ENCODE measurements around the gene RAB42. TPM values are rescaled to one million over a fixed set of nuclear protein-coding genes. Genes with fewer than 3 reads are reported as not detected.

RAB42 gene
- total and polyA plus RNA-seq, 2 of the 8 experiments (the other 6 are each of a cell fraction or from before 2014, with no cell fraction given): 12.5 to 16.6 TPM

GRCh38 chr1:28545246-28545628 is 46.8 kb upstream of the RAB42 start:
- Histone ChIP-seq H4K8ac (ENCODE audit: extremely low read depth, insufficient read depth, low read length) (no peak overlapping the region), H4K20me1 (replicated peaks in 1 of 2; ENCODE audit: control insufficient read depth in 1 of 2, insufficient read depth in 2 of 2, low read length in 2 of 2) (no peaks in the 10 kb centered on the region), H3K79me1 (ENCODE audit: low read depth, low read length) (no peaks in the 10 kb centered on the region), H3K56ac (replicated peaks; ENCODE audit: insufficient read length, low read depth, low read length) (no peak overlapping the region), H2BK20ac (ENCODE audit: low read length) (no peak overlapping the region), H4K5ac (ENCODE audit: insufficient read length, low read depth, low read length) (no peak overlapping the region), H3K4ac (replicated peaks; ENCODE audit: insufficient read length, low read depth, low read length) (no peak overlapping the region), H3K36me3 (ENCODE audit: control insufficient read depth in 2 of 4, insufficient read depth in 4 of 4, low read length in 3 of 4) (no peaks in the 10 kb centered on the region), H3K18ac (ENCODE audit: extremely low read depth, low read length) (no peak overlapping the region), H3K27me3 (replicated peaks in 1 of 4; ENCODE audit: control insufficient read depth in 3 of 4, extremely low read depth in 1 of 4, insufficient read depth in 3 of 4, low read length in 3 of 4) (no peaks in the 10 kb centered on the region), H3K23ac (ENCODE audit: insufficient read length) (no peak overlapping the region), H2BK120ac (replicated peaks; ENCODE audit: low read depth, low read length) (no peak overlapping the region), H3K14ac (ENCODE audit: insufficient read length) (no peak overlapping the region), H2AK5ac (ENCODE audit: low read depth, low read length) (no peak overlapping the region), H2BK5ac (ENCODE audit: low read depth, low read length) (no peak overlapping the region), H2AFZ (ENCODE audit: low read length) (no peak overlapping the region), H3K23me2 (ENCODE audit: low read depth, low read length) (no peaks in the 10 kb centered on the region), H3K4me1 (replicated peaks in 1 of 4; ENCODE audit: control insufficient read depth in 3 of 4, insufficient read depth in 4 of 4, low read length in 3 of 4) (no peaks in the 10 kb centered on the region), H3K4me3 (ENCODE audit: extremely low read depth in 1 of 4, insufficient read depth in 2 of 4, low read depth in 3 of 4, low read length in 4 of 4) (no peak overlapping the region), H3K4me2 (ENCODE audit: insufficient read depth in 1 of 2, low read depth in 2 of 2, low read length in 2 of 2) (no peak overlapping the region), H3K27ac (ENCODE audit: low read depth, low read length) (no peak overlapping the region), H3K9ac (replicated peaks in 1 of 4; ENCODE audit: extremely low read depth in 1 of 4, low read depth in 3 of 4, low read length in 3 of 4) (no peak overlapping the region), H3K9me3 (ENCODE audit: insufficient read depth in 2 of 2, low read depth in 1 of 2, low read length in 1 of 2) (no peaks in the 10 kb centered on the region), H3K79me2 (ENCODE audit: control insufficient read depth in 1 of 2, insufficient read depth in 2 of 2, low read length in 2 of 2) (no peaks in the 10 kb centered on the region), H4K91ac (replicated peaks; ENCODE audit: insufficient read length, low read length) (no peak overlapping the region), H2BK15ac (ENCODE audit: low read length) (no peak overlapping the region), H2BK12ac (ENCODE audit: low read depth, low read length) (no peak overlapping the region)
- DNase-seq (ENCODE audit: low read depth in 1 of 2, low spot score in 2 of 2): no peak
- 94% methylated on average over 4 of the region's 4 CpGs; no CpG with 5 or more reads in 1 of the 2 experiments for WGBS, 2 experiments (ENCODE audit: extremely low coverage in 1 of 2, insufficient coverage in 1 of 2, insufficient read length in 1 of 2, insufficient replicate concordance in 2 of 2, low coverage in 1 of 2, low lambda C conversion rate in 2 of 2, missing lambda C conversion rate in 1 of 2)
- ChIA-PET POLR2A (ENCODE audit: partially characterized antibody) (interaction anchor here (0.8 to 9.6 kb wide), 10 partner anchors 10 to 440 kb away, joined by 3 to 118 read pairs (median 5); no protein-coding TSS in a partner anchor), CTCF (ENCODE audit: partially characterized antibody) (interaction anchor here (0.6 to 1.4 kb wide), 4 partner anchors 9 to 59 kb away, joined by 3 to 5 read pairs (median 4); no protein-coding TSS in a partner anchor)
- TF ChIP-seq EP300 (IDR thresholded peaks at IDR 0.05; ENCODE audit: borderline replicate concordance in 1 of 2, low read depth in 2 of 2, low read length in 2 of 2) (no peak), NANOG (IDR thresholded peaks at IDR 0.05; ENCODE audit: insufficient read depth, low read depth, low read length, poor library complexity, severe bottlenecking) (no peak), SP4 (IDR thresholded peaks at IDR 0.05; ENCODE audit: low read length) (no peak), POU5F1 (IDR thresholded peaks at IDR 0.05; ENCODE audit: low read depth, low read length) (no peak), ATF3 (IDR thresholded peaks at IDR 0.05; ENCODE audit: insufficient read depth, low read depth, low read length) (no peak), KDM4A (IDR thresholded peaks at IDR 0.05; ENCODE audit: low read depth, low read length, severe bottlenecking) (no peak)
- FAIRE-seq: no peak
